Panc1 (cell line): ENCODE measurements around the gene ATXN10. TPM values are rescaled to one million over a fixed set of nuclear protein-coding genes. Genes with fewer than 3 reads are reported as not detected.
"Not testable (repeated sequence)": the region's sequence is repeated elsewhere in the genome, so short reads cannot be mapped to it uniquely, and the experiment has no call there.

Experiments used
- ATAC-seq: fragments of 200-7000 bp; cut with Tn5 transposase; 2 replicates; pipeline ENCODE4 v1.9.1; 2020; ENCODE audit warnings: mild to moderate bottlenecking, moderate library complexity
- BruUV-seq: library from RNA; stranded (reverse); fragments of 400-500 nt; replicated peaks from 2 replicates; lab custom pipeline; 2021; lab: Mats Ljungman, UMichigan
- CTCF ChIA-PET: fragments of 300-600 bp; sonication (Branson Sonifier 250); formaldehyde crosslinking; loops from one replicate; lab custom pipeline; 2022; ENCODE audit warnings: antibody characterized with exemption; lab: Charles Lee
- POLR2A ChIA-PET: fragments of 300-600 bp; sonication (Branson Sonifier 250); formaldehyde crosslinking; loops from one replicate; lab custom pipeline; 2022; ENCODE audit warnings: antibody characterized with exemption; lab: Charles Lee
- DNase-seq: peaks from one replicate; pipeline ENCODE4 v3.0.0-alpha.2; 2010; ENCODE audit warnings: low read depth, low spot score
- H3K27ac ChIP-seq: 2 replicates; pipeline ENCODE4 v1.5.1; 2011; ENCODE audit warnings: mild to moderate bottlenecking, low read length, inconsistent platforms
- H3K27me3 ChIP-seq: fragments of 200-500 bp; sonication (Bioruptor generic); 2 replicates; pipeline ENCODE4 v1.6.0; 2014; ENCODE audit warnings: low read length, inconsistent platforms; ENCODE audit not compliant: control insufficient read depth, insufficient read depth
- H3K36me3 ChIP-seq: fragments of 200-500 bp; sonication (Bioruptor generic); 2 replicates; pipeline ENCODE4 v1.5.1; 2014; ENCODE audit warnings: inconsistent platforms, mild to moderate bottlenecking, low read length, moderate library complexity; ENCODE audit not compliant: control insufficient read depth, insufficient read depth
- H3K4me1 ChIP-seq: 2 replicates; pipeline ENCODE4 v1.5.1; 2011; ENCODE audit warnings: inconsistent platforms, mild to moderate bottlenecking, low read length, moderate library complexity; ENCODE audit not compliant: control insufficient read depth, insufficient read depth
- H3K4me3 ChIP-seq, 2 experiments: 2 replicates each; pipeline ENCODE4 v1.5.1; 2011 to 2012; ENCODE audit warnings: low read depth in 2 of 2, low read length in 2 of 2, mild to moderate bottlenecking in 2 of 2, inconsistent platforms in 1 of 2, moderate library complexity in 1 of 2
- H3K9me3 ChIP-seq: fragments of 200-500 bp; sonication (Bioruptor generic); 2 replicates; pipeline ENCODE4 v1.5.1; 2014; ENCODE audit warnings: low read depth, mild to moderate bottlenecking, inconsistent platforms, low read length, moderate library complexity; ENCODE audit not compliant: control insufficient read depth, insufficient read depth
- POLR2AphosphoS5 ChIP-seq: IDR thresholded peaks from 2 replicates; pipeline ENCODE4 v1.6.1; 2012; ENCODE audit warnings: mild to moderate bottlenecking, low read depth, low read length, moderate library complexity
- SIN3A ChIP-seq: IDR thresholded peaks from 2 replicates; pipeline ENCODE4 v1.6.1; 2012; ENCODE audit warnings: low read depth, mild to moderate bottlenecking, low read length, moderate library complexity, borderline replicate concordance; ENCODE audit not compliant: insufficient read depth
- TCF7L2 ChIP-seq: IDR thresholded peaks from 2 replicates; pipeline ENCODE4 v1.6.1; 2011; ENCODE audit warnings: mild to moderate bottlenecking, low read depth, low read length, inconsistent platforms
- in situ Hi-C: cut with HindIII; loops from 2 replicates; pipeline ENCODE4 v1.10.0; 2016; ENCODE audit warnings: low sequenced_read_pairs, low pct_unique_long_range_greater_than_20kb
- intact Hi-C: fragments of 100-400 bp; cut with micrococcal nuclease; formaldehyde crosslinking; loops from one replicate; pipeline ENCODE4 v1.10.0; 2022; ENCODE audit not compliant: unreplicated experiment
- total RNA-seq: library from RNA; stranded (reverse); gene quantifications from one replicate; pipeline ENCODE4 v1.2.1, GENCODE V29; 2021; ENCODE audit not compliant: unreplicated experiment
- TF ChIP-seq, protein P1 (sequence below), 2 experiments: IDR thresholded peaks; 2 replicates each; pipeline ENCODE4 v1.6.1; 2011 to 2012; ENCODE audit warnings: low read depth in 2 of 2, control low read depth in 1 of 2, low read length in 1 of 2, mild to moderate bottlenecking in 1 of 2, moderate library complexity in 1 of 2; ENCODE audit not compliant: insufficient read depth in 1 of 2
- TF ChIP-seq, protein P2 (sequence below): fragments of 450-650 bp; IDR thresholded peaks from 2 replicates; pipeline ENCODE4 v1.5.1; 2017; ENCODE audit warnings: mild to moderate bottlenecking

The ATXN10 gene
- total RNA-seq, 1 experiment from 2014 or later: 184 TPM

DNA sequence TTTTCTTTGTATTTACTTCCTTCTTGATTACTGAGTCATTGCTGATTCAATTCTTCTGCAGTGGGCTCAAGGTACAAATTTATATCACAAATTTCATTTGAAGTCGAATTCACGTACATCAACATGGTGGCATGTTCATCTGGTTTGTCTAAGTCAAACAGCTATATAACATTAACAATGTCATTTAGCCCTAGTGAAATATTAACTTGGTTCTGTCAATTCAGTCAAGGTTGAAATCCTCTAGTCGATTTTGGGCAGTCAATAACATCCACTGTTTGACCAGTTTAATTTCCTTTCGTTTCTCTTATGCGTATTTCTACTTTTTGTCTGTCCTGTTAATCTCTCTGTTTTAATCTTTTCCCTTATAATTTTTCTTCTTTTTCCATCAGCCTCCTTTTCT lies 4.1 kb upstream of the ATXN10 start:
- no peaks in the 10 kb centered on the region; the same call in 1 of the 2 replicates for H3K4me1 ChIP-seq
- POLR2A ChIA-PET: interaction anchor here (0.6 kb wide), 1 partner anchor 58 kb away, joined by 15 read pairs; no protein-coding TSS in a partner anchor
- DNase-seq: no peak

DNA sequence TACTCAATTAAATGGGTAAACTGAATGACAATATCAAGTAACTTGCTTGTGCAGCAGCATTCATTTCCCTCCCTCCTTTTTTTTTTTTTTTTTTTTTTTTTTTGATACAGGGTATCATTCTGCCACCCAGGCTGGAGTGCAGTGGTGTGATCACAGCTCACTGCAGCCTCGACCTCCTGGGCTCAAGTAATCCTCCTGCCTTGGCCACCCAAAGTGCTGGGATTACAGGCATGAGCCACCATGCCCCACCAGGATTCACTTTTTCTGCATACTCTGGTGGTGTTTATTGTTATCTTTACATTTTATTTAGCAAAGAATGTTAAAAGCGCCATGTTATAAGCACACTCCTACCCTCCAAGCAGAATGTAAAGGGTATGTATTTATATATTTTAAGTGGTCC lies 1.3 kb upstream of the ATXN10 start:
- peaks cover 23% of the 10 kb centered on the region for H3K4me1 ChIP-seq
- H3K36me3 ChIP-seq, DNase-seq, H3K4me3 ChIP-seq, POLR2A ChIA-PET, BruUV-seq, in situ Hi-C loops, H3K27me3 ChIP-seq, intact Hi-C loops, H3K27ac ChIP-seq, ATAC-seq, H3K9me3 ChIP-seq: not testable (repeated sequence)
- CTCF ChIA-PET: interaction anchor here (0.7 kb wide), 1 partner anchor 18 kb away, joined by 5 read pairs; no protein-coding TSS in a partner anchor

More for the DNA sequence above, 4.1 kb upstream of the ATXN10 start:
- intact Hi-C loops: no loop called here
- no peaks in the 10 kb centered on the region for H3K9me3 ChIP-seq
- peaks cover 4% of the 10 kb centered on the region; the same call in 1 of the 2 replicates for H3K36me3 ChIP-seq
- no TSS peak for BruUV-seq
- CTCF ChIA-PET: no interaction called here
- H3K4me3 ChIP-seq: no peak overlapping the region
- ATAC-seq: no peak
- TF ChIP-seq POLR2AphosphoS5 (no peak), SIN3A (no peak), TCF7L2 (no peak)
- TF ChIP-seq, protein P1, sequence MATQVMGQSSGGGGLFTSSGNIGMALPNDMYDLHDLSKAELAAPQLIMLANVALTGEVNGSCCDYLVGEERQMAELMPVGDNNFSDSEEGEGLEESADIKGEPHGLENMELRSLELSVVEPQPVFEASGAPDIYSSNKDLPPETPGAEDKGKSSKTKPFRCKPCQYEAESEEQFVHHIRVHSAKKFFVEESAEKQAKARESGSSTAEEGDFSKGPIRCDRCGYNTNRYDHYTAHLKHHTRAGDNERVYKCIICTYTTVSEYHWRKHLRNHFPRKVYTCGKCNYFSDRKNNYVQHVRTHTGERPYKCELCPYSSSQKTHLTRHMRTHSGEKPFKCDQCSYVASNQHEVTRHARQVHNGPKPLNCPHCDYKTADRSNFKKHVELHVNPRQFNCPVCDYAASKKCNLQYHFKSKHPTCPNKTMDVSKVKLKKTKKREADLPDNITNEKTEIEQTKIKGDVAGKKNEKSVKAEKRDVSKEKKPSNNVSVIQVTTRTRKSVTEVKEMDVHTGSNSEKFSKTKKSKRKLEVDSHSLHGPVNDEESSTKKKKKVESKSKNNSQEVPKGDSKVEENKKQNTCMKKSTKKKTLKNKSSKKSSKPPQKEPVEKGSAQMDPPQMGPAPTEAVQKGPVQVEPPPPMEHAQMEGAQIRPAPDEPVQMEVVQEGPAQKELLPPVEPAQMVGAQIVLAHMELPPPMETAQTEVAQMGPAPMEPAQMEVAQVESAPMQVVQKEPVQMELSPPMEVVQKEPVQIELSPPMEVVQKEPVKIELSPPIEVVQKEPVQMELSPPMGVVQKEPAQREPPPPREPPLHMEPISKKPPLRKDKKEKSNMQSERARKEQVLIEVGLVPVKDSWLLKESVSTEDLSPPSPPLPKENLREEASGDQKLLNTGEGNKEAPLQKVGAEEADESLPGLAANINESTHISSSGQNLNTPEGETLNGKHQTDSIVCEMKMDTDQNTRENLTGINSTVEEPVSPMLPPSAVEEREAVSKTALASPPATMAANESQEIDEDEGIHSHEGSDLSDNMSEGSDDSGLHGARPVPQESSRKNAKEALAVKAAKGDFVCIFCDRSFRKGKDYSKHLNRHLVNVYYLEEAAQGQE (IDR thresholded peaks at IDR 0.05; ENCODE audit: insufficient read depth in 1 of 2, low read depth in 2 of 2, low read length in 1 of 2): no peak
- TF ChIP-seq, protein P2, sequence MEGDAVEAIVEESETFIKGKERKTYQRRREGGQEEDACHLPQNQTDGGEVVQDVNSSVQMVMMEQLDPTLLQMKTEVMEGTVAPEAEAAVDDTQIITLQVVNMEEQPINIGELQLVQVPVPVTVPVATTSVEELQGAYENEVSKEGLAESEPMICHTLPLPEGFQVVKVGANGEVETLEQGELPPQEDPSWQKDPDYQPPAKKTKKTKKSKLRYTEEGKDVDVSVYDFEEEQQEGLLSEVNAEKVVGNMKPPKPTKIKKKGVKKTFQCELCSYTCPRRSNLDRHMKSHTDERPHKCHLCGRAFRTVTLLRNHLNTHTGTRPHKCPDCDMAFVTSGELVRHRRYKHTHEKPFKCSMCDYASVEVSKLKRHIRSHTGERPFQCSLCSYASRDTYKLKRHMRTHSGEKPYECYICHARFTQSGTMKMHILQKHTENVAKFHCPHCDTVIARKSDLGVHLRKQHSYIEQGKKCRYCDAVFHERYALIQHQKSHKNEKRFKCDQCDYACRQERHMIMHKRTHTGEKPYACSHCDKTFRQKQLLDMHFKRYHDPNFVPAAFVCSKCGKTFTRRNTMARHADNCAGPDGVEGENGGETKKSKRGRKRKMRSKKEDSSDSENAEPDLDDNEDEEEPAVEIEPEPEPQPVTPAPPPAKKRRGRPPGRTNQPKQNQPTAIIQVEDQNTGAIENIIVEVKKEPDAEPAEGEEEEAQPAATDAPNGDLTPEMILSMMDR: no peak
- no peak overlapping the region for H3K27ac ChIP-seq
- no peaks in the 10 kb centered on the region for H3K27me3 ChIP-seq
- in situ Hi-C loops: no loop called here
